Activated T-helper 1 cell treated with Interleukin-2 at 50 U/mL for 16 hours (primary cell): ENCODE measurements around the gene TYW3.

Experiments
- DNase-seq: peaks from one replicate; pipeline ENCODE4 v3.0.0-alpha.2; 2020; ENCODE audit warnings: low read depth

Gene TYW3, protein sequence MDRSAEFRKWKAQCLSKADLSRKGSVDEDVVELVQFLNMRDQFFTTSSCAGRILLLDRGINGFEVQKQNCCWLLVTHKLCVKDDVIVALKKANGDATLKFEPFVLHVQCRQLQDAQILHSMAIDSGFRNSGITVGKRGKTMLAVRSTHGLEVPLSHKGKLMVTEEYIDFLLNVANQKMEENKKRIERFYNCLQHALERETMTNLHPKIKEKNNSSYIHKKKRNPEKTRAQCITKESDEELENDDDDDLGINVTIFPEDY

DNA sequence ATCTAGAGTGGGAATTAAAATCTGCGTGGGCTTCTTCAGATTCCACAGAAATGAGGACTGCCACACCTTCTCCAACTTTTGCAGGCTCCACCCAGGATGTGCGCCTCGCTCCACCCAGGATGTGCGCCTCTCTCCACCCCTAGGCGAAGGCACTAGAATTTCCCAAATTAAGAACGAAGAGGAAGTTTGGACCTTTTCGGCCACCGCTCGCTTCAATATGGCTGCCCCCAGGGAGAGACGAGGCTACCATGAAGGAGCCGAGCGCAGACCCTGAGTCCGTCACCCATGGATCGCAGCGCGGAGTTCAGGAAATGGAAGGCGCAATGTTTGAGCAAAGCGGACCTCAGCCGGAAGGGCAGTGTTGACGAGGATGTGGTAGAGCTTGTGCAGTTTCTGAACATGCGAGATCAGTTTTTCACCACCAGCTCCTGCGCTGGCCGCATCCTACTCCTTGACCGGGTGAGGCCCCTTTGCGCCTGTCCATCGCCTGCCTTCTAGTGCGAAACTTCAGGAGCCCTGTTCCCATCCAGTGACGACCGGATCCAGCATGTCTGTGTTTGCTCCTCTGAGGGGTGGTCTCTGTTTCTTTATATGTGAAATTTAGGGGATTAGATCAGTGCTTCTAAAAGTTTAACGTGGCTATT is at the start of gene TYW3, which contains the start of gene CRYZ:
Gene TYW3, plus strand, starts transcription at position 193 of the 644 bp plus-strand sequence. Its CDS starts 93 bp downstream, at position 286.
Gene CRYZ, minus strand, starts transcription at position 91 of the 644 bp plus-strand sequence. CDS start 8,229 bp downstream, outside the sequence.
- peak; percentile 68 for DNase-seq

DNA sequence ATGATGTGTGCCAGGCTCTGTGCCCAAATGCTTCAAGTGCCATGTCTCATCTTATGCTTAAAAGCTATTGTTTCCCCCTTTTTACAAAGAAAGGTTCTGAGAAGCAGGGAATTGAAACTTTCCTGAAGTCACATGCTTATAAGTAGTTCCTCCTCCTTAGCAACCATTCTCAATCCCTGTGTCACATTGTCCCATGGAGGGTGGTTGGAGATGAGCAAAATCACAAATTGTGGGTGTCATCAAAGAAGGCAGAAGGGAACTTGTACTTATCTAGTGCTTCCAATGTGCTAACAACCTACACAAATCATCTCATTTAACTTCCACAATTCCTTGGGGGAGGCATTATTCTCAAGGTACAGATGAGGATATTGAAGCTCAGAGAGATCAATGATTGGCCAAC is 49.3 kb upstream of the TYW3 start:
- no peak for DNase-seq

DNA sequence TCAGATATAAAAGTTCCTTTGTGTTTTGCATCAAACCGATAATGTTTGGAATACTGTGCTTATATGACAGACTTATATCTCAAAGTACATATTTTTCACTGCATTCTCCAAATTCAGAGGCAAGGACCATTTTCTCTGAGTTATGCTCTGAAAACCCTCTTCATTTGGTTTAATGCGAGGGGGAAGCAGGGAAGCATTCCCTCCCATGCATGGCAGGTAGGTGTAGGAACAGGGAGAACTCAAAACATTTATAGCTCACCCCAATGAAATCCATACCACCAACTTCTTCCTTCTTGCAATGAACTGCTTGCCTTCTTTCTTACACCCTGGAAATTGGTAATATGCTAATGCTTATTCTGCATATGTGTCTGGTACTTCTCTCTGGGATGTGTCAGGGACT is 48.7 kb upstream of the TYW3 start:
- DNase-seq: no peak

DNA sequence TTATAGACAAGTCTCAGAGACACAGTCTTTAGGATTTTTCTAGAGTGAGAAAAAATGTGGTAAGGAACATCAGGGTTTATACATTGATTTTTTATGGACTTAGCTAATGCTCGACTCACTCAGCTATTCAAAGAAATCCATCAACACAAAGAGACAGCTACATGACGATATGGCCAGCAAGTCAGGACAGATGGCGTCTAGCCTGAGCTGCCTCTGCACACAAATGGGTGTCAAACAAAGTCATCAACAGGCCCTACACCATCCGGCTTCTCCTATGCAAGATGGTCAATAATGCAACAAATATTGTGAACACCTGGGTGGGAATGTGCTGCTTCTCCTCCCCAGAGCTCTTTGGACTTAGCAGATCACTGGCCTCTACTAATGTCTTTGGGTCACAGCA is 46.0 kb upstream of the TYW3 start:
- no peak for DNase-seq

DNA sequence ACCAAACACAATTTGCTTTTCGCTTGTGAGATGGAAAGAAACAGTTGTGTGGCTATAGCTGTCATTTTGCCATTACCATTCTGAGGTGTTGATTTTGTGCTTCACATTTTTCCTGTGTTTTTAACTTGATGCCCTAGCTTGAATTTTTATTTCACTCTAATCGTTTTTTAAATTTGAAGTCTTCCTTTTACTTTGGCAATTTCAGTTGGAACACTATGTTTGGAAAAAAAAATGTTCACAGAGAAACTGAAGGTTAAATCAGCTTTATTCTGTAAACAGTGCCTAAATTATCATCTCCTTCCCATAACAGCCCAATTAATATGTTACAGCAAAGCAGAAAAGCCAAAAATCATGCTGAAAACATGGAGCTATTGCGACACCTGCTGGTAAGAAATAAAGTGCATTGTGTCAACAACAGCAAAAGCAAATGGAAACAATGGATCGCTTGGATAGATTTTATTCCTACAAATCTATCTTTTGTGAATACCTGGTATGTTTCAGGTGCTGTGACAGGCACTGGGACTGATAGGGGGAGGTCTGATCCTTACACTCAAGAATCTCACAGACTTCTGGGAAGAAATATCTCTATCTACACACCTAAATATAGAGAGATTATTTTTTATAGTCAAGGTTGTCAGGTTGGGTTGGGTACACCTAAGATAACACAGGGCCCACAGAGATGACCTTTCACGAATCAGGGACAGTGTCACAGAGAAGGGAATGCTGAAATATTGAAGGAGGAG is 43.2 kb upstream of the TYW3 start:
- no peak for DNase-seq

DNA sequence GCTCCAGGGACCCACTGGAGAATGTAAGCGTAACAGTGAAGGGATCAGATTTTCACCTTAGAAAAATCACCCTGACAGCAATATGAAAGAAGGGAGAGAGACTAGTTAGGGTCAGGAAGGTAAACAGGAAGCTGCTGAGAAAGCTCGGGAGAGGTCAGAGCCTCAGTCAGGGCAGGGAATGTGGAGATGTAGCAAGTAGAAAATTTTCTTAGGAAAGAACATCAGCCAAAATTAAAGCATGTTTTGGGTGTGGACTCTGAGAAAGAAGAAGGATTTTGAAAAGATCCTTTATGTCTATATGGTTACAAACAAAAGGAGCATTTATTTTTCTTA is 42.6 kb upstream of the TYW3 start:
- DNase-seq: no peak

DNA sequence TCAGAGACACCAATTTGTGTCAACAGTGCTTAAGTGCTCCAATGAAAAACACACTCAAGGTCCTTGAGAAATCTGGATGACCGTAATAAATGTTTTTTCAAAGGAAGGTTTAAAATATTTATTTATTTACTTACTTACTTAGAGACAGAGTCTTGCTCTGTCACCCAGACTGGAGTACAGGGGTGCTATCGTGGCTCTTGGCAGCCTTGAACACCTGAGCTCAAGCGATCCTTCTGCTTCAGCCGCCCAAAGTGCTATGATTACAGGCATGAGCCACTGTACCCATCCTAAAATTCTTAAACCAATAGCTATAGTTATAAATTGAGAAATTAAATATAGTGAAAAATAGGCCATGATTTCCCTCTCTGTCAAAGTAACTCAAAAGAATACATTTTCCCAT is 42.0 kb upstream of the TYW3 start:
- DNase-seq: no peak

DNA sequence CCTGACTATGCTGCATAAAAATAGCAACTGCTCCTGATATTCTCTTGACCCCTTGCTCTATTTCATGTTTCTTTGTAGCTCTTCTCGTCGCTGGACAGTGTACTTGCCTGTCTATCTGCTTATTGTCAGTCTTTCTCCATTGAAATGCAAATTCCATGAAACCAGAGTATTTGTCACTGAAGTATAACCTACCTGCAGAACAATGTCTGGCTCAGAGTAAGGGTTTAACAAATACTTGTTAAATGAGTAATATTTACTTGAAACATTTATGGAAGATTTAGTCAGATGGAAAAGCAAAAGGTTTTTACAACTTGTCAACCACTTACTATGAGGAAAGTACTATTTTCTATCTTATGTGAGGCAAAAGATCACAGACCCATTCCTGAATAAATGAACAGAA is 39.5 kb upstream of the TYW3 start:
- no peak for DNase-seq

DNA sequence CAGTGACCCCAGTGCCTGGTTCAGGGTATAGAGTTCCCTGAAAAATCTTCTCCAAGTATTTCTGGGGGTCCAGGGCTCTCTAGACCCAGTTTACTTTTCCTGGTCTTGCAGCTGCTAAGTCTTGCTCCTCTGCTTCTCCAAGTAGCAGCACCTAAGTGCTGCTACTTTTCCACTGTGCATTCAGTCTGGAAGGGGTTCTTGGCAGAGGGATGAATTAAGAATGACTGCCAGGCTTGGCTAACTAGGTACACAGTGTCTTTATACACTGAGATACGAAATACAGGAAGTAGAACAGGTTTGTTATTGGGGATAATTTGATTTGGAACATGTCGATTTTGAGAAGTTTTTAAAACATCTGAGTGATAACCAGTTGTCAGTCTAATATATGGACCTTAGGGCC is 35.1 kb upstream of the TYW3 start:
- no peak for DNase-seq

DNA sequence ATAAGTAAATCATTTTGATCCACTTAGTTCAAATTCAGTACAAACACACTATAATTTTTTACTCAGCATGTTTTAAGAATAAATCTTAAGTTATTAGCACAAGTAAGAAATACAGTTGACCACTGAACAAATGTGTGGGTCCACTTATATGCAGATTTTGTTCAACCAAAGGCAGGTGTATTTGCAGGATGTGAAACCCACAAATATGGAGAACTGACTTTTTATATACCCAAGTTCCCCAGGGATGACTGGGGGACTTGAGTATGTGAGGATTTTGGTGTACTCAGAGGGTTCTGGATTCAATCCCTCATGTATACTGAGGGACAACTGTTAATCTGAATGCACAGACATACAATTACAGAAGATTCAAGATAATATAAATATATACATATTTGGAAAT is 33.6 kb upstream of the TYW3 start:
- DNase-seq: no peak

DNA sequence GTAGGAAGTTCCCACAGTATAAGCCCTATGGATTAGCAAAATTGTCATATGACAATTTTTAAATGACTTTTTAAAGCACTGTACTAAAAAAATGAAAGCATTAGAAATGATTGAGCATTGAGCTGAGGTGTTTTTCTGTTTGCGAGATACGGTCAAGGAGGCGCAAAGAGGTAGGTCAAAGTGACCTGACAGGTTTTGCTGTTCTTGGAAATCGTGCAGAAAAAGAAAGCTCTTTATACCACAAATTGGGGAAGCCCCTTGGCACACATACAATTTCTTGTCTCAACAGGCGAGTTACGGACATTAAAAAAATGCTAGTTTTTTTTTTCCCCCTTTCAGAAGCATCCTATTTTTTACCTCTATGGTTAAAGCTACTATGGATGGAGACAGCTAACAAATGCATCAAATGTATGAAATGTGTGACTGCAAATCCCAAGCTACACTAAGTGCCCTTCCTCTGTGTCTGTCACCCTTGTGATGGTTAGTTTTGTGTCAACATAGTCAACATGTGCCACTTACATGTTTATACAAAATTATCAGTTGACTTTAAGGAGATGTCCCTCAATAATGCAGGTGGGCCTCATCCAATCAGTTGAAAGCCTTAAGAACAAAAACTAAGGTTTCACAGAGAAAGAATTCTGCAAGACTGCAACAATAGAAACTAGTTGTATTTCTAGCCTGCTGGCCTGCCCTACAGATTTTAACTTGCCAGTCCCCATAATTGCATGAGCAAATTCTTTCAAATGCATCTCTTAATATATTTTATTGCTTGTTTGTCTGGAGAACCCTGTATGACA is 29.4 kb upstream of the TYW3 start:
- no peak for DNase-seq

DNA sequence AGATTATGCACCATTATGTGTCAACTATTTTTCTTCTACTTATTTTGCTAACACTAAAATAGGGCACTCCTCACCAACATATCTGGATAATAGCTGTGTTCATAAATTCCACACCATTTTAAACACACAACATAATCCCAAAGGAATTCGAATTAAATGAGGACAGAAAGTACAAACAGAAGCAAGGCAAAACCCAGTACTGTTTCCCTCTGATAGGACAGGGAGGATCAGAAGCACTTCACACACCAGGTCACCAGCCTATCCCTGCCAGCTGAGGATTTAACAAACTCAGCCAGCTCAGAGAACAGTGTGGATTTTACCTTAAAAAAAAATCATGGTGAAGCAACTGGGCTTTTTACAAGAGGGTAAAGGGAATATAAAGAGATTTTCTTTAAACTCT is 20.1 kb upstream of the TYW3 start:
- DNase-seq: no peak

DNA sequence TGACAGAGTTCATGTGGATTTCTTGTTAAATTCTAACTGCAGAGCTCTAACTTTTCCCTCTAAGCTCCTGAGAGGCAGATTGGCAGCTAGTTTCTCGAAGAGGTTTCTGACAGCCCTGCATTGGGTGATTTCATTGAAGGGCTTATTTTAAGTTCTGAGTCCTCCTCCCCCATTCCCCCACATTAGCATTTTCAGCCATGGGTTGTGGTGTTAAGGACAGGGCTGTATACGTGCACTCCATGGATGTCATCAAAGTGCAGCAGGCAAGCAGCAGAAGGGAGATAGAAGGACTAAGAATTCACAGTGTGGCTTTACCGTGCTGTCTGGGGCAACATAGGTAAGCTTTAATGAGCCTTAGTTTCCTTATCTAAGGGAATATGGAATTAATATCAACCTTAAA is 19.1 kb upstream of the TYW3 start:
- no peak for DNase-seq

DNA sequence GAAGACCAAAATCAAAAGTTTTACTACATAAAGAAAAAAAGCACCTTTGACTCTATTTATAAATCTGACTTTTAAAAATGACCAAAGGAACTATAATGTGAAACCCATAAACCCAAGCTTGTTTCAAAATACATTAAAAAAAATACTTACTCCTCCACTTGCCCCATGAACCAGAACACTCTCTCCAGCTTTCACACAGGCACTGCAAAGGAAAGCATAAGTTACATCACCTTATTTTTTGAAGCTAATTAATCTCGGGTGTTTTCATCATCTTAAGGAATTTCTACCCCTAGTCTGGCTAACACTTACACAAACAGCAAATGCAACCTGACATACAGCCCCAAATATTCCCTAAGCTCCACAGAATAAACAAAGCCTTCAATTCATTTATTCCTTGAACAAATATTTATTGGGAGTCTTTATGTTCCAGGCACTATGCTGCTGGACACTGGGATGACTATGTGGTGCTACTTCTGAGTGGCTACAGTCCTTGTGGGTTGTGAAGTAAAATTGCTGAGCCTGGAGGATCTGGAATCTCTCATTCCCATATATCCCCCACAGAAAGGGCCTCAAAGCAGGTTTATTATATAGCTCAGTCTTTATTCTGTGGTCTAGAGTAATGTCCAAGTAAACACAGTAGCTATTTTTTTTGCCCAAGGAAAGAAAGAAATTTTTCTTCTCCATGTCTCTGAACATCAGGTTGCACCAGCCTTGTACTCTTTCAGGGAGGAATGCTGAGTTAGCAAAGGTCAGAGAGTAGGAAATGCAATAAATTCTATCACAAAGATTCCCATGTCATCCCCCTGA is 18.3 kb upstream of the TYW3 start:
- no peak for DNase-seq

DNA sequence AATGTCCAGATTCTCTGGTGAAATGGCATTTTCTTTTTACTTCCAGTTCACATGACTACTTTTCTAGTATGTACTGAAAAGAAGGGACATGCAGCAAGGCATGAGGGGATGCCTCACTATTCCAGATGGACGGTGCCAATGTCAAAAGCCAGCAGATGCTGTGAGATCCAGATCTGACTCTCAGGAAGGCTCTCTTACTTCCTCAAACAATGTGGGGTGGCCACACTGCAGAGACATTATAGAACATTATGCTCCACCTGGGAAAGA is 17.8 kb upstream of the TYW3 start:
- DNase-seq: no peak

DNA sequence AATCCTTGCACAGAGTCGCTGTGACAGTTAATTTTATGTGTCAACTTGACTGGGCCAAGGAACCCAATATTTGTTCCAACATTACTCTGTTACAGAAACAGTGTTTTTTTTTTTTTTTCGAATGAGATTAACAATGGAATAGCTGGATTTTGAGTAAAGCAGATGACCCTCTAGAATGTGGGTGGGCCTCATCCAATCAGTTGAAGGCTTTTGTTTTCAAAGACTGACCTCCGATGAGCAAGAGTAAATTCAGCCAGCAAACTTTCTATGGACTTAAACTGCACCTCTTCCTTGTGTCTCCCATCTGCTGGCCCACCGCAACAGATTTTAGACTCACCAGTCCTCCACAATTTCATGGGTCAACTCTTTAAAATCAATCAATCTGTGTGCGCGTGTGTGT is 17.1 kb upstream of the TYW3 start:
- DNase-seq: no peak

DNA sequence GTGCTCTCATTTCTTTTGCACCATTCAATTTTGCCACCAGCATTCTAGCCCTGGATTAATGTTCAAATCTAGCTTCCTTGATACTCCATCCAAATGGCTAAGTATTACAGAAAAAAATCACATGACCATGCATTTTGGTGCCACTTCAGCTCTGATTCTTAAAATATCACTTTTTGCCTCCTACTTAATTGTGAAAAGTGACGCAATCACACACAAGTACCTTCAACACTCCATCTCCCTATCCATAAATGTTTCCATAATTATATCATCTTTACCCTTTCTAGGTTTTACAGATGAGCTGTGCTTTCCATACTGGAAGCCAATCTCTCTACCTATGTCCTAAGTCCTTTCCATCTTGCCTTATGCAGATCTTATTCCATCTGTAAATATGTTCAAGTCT is 16.1 kb upstream of the TYW3 start:
- DNase-seq: no peak

DNA sequence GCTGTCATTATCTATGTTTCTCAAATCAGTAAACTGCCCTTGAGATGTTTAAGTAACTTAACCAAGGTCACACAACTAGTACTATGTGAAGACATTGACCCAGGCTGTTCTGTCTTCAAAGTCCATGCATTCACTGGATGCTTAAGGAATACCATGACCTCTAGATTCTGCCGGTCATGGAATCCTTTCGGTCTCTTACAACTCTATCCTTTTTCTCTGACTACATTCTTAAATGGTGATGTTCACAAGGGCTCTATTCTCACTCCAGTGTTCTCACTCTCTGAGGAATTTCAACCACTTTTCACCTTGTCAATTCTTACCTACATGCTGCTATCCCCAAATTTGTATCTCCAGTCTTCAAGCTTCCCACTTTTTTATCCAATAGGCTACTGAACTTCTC is 15.3 kb upstream of the TYW3 start:
- no peak for DNase-seq

DNA sequence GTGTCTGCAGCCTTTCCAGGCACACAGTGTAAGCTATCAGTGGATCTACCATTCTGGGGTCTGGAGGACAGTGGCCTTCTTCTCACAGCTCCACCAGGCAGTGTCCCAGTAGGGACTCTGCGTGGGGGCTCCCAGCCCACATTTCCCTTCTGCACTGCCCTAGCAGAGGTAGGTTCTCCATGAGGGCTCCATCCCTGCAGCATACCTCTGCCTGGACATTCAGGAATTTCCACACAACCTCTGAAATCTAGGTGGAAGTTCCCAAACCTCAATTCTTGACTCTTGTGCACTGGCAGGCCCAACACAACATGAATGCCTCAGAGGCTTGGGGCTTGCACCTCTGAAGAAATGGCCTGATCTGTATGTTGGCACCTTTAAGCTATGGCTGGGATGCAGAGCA is 6.9 kb upstream of the TYW3 start:
- DNase-seq: no peak

DNA sequence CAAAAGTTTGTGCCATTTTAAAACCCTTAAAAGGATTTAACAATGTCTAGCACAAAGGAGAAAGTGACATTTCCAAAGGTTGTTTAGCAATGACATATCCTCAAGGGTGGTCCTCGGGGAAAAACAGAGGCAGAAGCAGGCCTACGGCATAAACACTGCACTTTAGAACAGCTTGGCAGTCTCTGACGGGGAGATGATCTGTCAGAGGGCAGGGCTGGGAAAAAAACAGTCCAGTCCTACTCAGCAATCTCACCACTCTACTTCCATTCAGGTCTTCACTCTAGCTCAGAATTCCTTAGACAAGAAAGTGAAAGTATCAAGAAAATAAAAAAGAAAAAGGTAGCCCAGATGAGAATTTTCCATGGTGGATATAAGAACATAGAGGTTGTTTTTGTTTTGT is 4.2 kb upstream of the TYW3 start:
- no peak for DNase-seq

DNA sequence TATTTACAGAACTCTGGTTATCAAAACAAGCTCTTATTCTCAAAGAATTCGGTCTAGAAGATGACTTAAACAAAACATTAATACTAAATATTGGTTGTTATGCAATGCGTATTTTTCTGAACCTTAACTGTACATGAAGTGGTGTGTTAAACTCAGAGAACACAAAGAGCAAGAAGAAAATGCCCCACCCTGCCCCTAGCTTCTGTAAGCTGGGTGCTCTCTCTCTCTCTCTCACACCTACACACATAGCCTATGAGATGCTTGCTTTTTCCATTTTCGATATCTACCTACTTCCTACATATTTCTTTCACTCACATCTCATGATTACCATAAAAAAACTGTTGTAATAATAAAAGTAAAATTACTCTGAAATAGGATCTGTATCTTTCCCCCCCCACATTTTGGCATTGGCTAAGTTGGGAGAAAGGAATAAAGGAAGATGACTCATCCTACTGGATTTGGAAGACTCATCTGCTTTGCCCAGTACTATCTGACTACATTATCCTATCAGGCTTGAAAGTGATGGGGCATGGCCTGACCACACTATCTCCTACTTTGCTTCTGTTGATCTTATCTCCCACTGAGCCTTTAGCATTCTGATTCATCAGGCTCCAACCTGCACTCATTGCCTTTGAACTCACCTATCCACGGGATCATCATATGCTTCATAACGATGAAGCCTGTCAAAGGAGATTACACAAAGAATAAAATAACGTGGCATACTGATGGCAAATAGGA is 3.0 kb upstream of the TYW3 start:
- DNase-seq: no peak
